GM03348 (cell line): Measurements from ENCODE around the gene FBXW5.

Experiments
- DNase-seq: peaks from one replicate; pipeline ENCODE4 v3.0.0; 2012; ENCODE audit warnings: low spot score

Gene FBXW5

GRCh38 chr9:136978073-136978864 lies 33.7 kb upstream of the FBXW5 start:
- DNase-seq = peak; percentile 96

GRCh38 chr9:136977649-136978072 lies 33.1 kb upstream of the FBXW5 start:
- DNase-seq = no peak

- no peak for DNase-seq
Measured at GRCh38 chr9:136977223-136977622, 32.7 kb upstream of the FBXW5 start, which contains the start of gene PTGDS. Gene PTGDS (plus strand): TSS chr9:136977504. CDS start chr9:136977579, 75 bp downstream.

GRCh38 chr9:136975644-136976043 lies 31.1 kb upstream of the FBXW5 start:
- no peak for DNase-seq

- no peak for DNase-seq
Measured at GRCh38 chr9:136974817-136975535, 30.4 kb upstream of the FBXW5 start.

- no peak for DNase-seq
Measured at GRCh38 chr9:136973618-136974617, 29.4 kb upstream of the FBXW5 start.

GRCh38 chr9:136972743-136973142 lies 28.2 kb upstream of the FBXW5 start:
- DNase-seq = no peak

- DNase-seq = no peak
Measured at GRCh38 chr9:136972335-136972734, 27.8 kb upstream of the FBXW5 start.

GRCh38 chr9:136971746-136972145 lies 27.2 kb upstream of the FBXW5 start:
- no peak for DNase-seq

GRCh38 chr9:136970361-136970760 lies 25.8 kb upstream of the FBXW5 start:
- DNase-seq = no peak

GRCh38 chr9:136969774-136970173 lies 25.2 kb upstream of the FBXW5 start:
- no peak for DNase-seq

GRCh38 chr9:136969150-136969549 lies 24.6 kb upstream of the FBXW5 start:
- no peak for DNase-seq

- DNase-seq = no peak
Measured at GRCh38 chr9:136968333-136969127, 24.0 kb upstream of the FBXW5 start.

- DNase-seq = no peak
Measured at GRCh38 chr9:136965771-136966484, 21.4 kb upstream of the FBXW5 start.

- no peak for DNase-seq
Measured at GRCh38 chr9:136964833-136965422, 20.4 kb upstream of the FBXW5 start.

- no peak for DNase-seq
Measured at GRCh38 chr9:136964171-136964689, 19.7 kb upstream of the FBXW5 start.

- DNase-seq = no peak
Measured at GRCh38 chr9:136963751-136964150, 19.2 kb upstream of the FBXW5 start.

- DNase-seq = no peak
Measured at GRCh38 chr9:136963341-136963740, 18.8 kb upstream of the FBXW5 start.

- no peak for DNase-seq
Measured at GRCh38 chr9:136962701-136963248, 18.2 kb upstream of the FBXW5 start.

- no peak for DNase-seq
Measured at GRCh38 chr9:136962163-136962562, 17.6 kb upstream of the FBXW5 start.
